Measurements from ENCODE around the gene SNX5. TPM values are rescaled to one million over a fixed set of nuclear protein-coding genes. Genes with fewer than 3 reads are reported as not detected.

The SNX5 gene
- total RNA-seq, 1 experiment from 2014 or later: 235 TPM

DNA sequence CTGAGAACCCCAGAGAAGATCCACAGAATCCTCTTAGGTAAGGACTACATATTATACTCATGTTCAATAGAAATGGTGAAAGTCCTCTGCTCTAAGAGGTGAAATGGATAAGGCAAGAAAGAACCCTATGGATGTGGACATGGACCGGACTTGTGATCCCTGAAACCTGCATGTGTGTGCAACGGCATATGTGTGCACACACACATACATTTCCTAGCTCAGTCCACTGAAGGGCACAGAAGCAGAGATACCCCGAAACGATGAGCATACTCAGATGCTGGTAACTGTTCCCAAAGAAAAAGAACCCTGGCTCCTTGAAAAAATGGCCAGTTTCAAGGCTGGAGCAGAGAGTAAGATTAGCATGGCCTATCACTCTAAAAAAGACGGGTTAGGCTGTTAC lies 22.6 kb downstream of the SNX5 start:
- no peak for DNase-seq
- no peaks in the 10 kb centered on the region for H3K4me1 ChIP-seq
- H3K27me3 ChIP-seq: no peaks in the 10 kb centered on the region
- H3K9me3 ChIP-seq (replicated peaks): no peaks in the 10 kb centered on the region
- H3K4me3 ChIP-seq: no peak overlapping the region
- H3K27ac ChIP-seq: no peak overlapping the region
- H3K36me3 ChIP-seq: peaks cover 100% of the 10 kb centered on the region

DNA sequence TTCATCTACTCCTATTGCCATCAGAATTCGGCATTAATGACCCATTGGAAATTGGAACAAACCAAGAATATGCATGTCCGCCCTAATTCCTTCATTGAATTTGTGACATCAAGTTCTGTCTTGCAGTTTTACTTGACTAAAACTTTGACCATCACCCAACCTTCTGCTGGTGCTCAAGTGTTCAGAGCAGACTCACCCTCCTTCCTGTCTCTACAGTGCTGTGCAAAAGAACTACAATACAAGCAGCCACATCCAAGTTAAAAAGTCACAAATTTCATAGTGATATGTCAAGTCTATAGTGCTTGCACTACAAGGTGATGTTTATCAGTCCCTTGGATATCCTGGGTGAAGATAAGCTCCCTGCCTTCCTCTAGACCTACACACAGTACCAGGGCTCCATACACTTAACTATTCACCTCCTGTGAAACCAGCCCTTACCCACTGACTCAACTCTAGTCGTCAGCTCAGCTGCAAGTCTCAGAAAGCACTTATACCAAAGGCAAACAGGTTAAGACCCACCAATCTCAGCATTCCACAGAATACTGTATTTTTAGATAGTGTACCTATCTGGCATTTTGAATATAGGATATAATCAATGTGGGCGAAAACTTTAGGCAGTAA lies 23.6 kb downstream of the SNX5 start:
- H3K27me3 ChIP-seq: no peaks in the 10 kb centered on the region
- no peaks in the 10 kb centered on the region for H3K4me1 ChIP-seq
- H3K27ac ChIP-seq: no peak overlapping the region
- peaks cover 96% of the 10 kb centered on the region for H3K36me3 ChIP-seq
- DNase-seq: no peak
- no peaks in the 10 kb centered on the region for H3K9me3 ChIP-seq (replicated peaks)
- H3K4me3 ChIP-seq: no peak overlapping the region

DNA sequence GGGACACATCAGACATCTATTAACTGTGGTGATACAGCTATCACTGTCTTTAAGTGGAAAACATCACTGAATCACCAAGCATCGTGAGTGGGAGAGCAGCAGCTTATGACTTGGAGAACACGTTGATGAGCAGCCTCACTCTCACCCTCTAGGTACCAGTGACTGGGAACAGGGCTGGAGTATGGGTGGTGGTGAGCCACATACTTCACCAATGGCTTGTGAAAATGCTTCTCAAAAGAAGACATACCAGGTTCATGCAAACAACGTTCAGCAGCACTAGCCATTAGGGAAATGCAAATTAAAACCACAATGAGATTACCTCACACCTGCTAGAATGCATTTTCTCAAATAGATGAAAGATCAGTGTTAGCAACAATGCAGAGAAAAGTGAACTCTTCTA lies 25.3 kb downstream of the SNX5 start:
- peaks cover 80% of the 10 kb centered on the region for H3K36me3 ChIP-seq
- H3K4me1 ChIP-seq: no peaks in the 10 kb centered on the region
- H3K27ac ChIP-seq: no peak overlapping the region
- no peak overlapping the region for H3K4me3 ChIP-seq
- no peaks in the 10 kb centered on the region for H3K27me3 ChIP-seq
- no peak for DNase-seq
- no peaks in the 10 kb centered on the region for H3K9me3 ChIP-seq (replicated peaks)

DNA sequence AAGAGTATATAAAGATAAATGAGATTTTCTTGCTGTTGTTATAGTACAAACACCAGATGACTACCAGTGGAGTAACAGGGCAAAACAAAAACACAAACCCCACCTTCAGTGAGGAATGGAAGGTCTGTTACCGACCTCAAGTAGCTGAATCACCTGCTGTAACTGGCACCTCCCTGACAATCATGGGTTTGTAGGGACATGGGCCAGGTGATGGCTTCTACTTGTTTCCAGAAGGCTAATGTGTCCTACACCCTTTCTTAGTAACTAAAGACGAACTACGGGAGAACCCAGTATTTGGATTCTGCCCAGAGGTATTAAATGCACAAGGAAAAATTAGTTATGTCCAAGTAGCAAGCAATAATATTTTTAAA lies 26.8 kb downstream of the SNX5 start:
- no peak for DNase-seq
- H3K27ac ChIP-seq: no peak overlapping the region
- peaks cover 65% of the 10 kb centered on the region for H3K36me3 ChIP-seq
- no peaks in the 10 kb centered on the region for H3K9me3 ChIP-seq (replicated peaks)
- no peaks in the 10 kb centered on the region for H3K27me3 ChIP-seq
- H3K4me3 ChIP-seq: no peak overlapping the region
- H3K4me1 ChIP-seq: peaks cover 6% of the 10 kb centered on the region; the same call in 1 of the 2 replicates

DNA sequence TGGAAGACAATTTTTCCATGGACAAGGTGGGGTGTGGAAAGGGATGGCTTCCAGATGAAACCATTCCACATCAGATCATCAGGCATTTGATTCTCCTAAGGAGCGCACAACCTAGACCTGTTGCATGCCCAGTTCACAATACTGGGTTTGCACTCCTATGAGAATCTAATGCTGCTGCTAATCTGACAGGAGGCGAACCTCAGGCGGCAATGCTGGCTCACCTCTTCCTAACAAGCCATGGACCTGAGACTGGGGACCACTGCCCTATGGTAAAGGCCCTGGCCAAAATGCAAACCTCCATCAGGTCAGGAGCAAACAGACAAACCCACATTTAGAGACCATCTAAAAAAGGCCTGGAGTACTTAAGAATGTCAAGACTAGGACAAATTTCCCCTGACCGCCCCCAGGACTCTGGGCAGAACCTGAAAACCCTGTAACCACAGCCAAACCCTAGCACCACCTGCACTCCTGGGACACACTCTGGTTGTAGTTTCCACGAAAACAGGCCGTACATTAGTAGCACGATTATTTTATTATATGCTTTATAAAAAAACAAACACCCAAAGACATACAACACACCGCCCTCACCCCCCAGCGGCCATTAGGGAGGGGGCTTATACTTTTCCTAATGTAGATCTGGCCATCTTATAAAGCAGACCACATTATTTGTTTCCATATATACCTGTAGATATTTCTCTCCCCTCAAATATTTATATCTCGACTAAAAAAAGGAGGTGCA lies 27.3 kb downstream of the SNX5 start:
- H3K27ac ChIP-seq: no peak overlapping the region
- DNase-seq: no peak
- H3K27me3 ChIP-seq: no peaks in the 10 kb centered on the region
- H3K4me1 ChIP-seq: peaks cover 6% of the 10 kb centered on the region; the same call in 1 of the 2 replicates
- no peak overlapping the region for H3K4me3 ChIP-seq
- no peaks in the 10 kb centered on the region for H3K9me3 ChIP-seq (replicated peaks)
- peaks cover 59% of the 10 kb centered on the region for H3K36me3 ChIP-seq

DNA sequence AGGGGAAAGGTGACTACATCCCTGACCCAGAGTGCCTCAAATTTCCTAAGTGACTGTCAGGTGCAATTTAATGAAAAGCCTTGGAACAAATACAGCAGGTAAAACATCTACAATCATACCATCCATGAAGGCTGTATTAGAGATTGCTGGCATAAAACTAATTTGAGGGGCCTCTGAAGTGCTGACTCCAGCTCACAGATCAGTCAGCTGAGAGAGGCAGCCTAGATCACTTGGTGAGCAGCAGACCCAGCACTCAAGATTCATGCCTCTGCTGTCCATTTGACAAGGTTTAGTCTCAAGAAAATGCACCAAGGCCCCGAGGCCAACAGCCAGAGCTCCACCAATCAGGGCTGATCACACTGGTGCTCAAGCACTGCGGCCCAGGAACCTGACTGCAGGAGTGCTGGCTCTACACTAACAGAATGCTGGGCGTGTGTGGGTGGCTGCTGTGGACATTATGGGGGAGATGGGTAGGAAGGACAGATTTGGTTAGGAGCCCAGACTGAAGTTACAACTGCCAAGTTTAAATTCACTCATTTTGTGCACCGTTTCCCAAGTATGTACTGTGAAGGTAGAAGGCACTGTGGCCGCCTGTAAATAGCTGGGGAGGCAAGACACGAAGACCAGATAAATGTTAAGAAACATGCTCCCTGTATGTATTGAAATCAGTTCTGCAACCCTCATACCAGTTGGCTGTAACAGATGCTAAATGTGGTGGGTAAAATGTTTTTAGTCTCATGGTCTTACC lies 28.2 kb downstream of the SNX5 start:
- Histone ChIP-seq H3K4me3 (no peak overlapping the region), H3K9me3 (replicated peaks) (no peaks in the 10 kb centered on the region), H3K4me1 (peaks cover 9% of the 10 kb centered on the region; the same call in 1 of the 2 replicates), H3K27me3 (no peaks in the 10 kb centered on the region), H3K36me3 (peaks cover 51% of the 10 kb centered on the region), H3K27ac (no peak overlapping the region)
- DNase-seq: no peak

DNA sequence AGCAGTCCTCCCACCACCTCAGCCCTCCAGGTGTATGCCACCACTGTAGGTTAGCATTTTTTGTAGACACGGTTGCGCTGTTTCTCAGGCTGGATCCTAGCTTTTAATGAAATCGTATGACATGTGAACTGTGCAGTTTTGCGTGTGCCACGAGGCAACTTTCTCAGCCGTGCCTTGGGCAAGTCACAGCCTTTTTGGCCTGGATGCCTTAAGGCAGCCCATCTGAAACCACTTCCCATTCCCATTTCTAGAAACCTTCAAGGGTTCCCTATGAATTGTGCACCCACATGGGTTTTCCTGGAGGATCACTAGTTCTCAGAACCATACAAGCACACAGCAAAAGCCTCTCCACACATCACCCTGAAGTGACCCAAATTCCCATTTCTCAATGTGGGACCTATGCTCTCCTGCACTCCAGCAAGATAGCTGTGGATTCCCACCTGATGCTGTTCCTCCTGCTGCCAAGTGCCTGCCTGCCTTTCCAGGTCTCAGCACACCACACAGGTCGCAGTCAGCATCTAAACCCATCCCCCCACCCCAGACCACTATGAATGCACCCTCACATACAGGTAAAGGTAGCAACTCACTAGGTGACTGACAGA lies 28.9 kb downstream of the SNX5 start:
- H3K4me1 ChIP-seq: peaks cover 9% of the 10 kb centered on the region; the same call in 1 of the 2 replicates
- H3K27me3 ChIP-seq: no peaks in the 10 kb centered on the region
- DNase-seq: no peak
- no peaks in the 10 kb centered on the region for H3K9me3 ChIP-seq (replicated peaks)
- H3K4me3 ChIP-seq: no peak overlapping the region
- H3K36me3 ChIP-seq: peaks cover 44% of the 10 kb centered on the region
- H3K27ac ChIP-seq: no peak overlapping the region

DNA sequence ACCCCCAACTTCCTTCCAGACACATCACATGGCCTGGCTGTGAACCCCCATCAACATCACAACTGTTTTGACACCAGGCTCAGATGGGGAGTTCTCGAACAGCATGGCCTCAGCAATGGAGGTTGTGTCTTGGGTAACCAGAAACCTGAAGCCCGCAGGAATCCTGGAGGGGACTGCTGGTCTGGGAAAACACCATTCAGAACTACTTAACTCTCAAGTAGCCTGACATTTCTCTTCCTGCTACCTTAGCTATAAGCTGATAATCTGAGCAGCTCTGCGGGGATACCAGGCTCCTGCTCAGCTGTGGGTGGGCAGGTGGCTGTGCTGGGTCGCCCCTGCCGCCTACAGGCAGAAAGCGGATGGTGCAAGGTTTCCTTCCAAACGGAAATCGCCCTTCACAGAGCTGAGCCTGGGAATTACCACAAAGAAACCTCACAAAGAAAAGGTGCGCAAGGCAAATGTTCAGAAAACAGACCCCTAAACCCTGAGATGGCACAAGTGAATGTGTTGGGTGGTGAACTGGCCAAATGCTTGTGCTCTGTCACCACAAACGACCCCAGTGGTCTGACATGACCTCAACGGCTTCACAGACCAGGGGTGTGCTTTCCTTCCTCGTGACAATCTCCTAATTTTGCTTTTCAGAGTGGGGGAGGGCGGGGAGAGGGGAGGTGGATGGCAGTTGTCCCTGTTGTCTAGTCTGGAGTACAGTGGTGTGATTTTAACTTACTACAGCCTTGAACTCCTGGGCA lies 29.5 kb downstream of the SNX5 start:
- Histone ChIP-seq H3K27me3 (no peaks in the 10 kb centered on the region), H3K9me3 (replicated peaks) (no peaks in the 10 kb centered on the region), H3K4me1 (peaks cover 9% of the 10 kb centered on the region; the same call in 1 of the 2 replicates), H3K4me3 (no peak overlapping the region), H3K36me3 (peaks cover 37% of the 10 kb centered on the region), H3K27ac (no peak overlapping the region)
- peak; percentile 63 to 74 for DNase-seq

DNA sequence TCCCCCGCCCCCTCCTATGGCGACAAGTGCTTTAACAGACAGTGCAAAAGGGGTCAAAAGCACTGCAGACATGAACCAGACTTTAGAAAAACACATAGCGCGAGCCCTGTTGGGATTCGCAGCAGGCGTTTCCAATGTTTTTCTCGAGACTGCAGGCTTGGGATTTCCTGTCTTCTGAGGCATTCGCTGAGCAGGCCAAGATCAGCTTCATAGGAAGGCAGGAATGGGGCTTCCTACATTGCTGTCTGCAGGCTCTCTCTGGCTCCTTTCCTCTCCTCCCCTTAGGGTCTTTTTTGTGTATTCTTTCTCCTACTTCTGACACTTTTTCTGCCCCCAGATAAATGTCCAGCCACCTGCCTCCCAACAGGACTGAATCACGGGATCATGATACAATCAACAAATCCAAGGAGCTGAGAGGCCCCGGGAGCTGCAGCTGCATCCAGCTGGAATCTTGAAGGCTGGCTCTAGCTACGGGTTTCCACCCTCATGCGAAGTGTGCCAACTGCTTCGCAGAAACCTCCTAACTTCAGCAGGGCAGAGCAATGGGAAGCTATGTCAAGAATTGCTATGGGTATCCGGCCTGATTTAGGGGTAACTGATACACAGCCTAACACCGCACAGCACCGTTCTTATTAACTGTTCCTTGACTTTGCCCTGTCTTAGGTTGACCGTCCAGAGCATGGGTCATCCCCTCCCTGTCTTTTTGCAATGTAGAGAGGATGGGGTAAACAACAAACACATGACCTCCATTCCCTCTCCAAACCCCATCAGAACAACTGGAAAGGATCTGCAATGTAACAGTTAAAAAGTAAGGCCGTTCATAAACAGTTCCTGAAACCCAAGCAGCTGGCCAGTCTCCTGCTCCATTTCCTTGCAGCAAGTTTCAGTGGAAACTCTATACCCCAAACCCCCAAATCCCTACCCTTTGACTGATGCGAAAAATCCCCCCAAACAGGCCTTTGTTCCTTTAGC lies 31.5 kb downstream of the SNX5 start:
- Histone ChIP-seq H3K9me3 (replicated peaks) (no peaks in the 10 kb centered on the region), H3K27ac (no peak overlapping the region), H3K4me3 (no peak overlapping the region), H3K4me1 (peaks cover 9% of the 10 kb centered on the region; the same call in 1 of the 2 replicates), H3K36me3 (peaks cover 17% of the 10 kb centered on the region), H3K27me3 (no peaks in the 10 kb centered on the region)
- peak in 1 of 2 experiments; percentile 36 for DNase-seq

DNA sequence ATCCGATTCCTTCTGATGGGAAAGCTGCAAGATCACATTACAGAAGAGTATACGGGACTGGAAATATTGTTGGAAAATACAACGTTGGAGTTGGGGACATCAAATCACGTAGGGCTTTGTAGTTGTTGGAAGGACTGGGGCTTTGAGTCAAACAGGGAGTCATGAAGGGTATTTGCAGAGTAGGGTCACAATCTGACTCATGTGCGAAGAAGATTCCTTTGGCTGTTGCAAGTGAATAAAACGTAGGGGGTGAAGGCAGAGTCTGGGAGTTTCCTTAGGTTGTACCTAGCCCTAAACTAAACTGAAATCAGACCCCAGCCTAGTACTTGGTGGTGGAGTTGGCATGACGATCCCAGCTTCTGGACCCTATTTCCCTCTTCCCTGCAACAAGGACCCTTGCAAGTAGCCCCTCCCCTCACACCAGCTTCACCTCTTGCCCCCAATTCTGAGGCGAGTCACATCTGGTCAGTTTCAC lies 32.3 kb downstream of the SNX5 start:
- Histone ChIP-seq H3K36me3 (peaks cover 10% of the 10 kb centered on the region), H3K4me3 (no peak overlapping the region), H3K27me3 (no peaks in the 10 kb centered on the region), H3K4me1 (peaks cover 9% of the 10 kb centered on the region; the same call in 1 of the 2 replicates), H3K27ac (no peak overlapping the region), H3K9me3 (replicated peaks) (no peaks in the 10 kb centered on the region)
- DNase-seq: no peak

DNA sequence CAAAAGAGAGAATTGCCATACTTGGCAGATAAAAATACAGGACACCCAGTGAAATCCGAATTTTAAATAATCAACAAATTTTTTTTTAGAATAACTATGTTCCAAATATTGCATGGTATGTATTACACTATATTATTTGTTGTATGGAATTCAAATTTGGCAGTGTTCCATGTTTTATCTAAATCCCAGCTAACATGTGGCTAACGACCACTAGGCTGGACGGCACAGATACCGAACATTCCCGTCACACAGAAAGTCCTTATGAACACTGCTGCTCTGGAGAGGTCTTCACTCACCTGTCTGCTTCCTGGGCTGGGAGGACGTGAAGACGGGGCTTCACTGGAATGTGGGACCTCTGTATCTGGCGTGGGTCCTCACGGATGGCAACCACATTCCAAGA lies 32.8 kb downstream of the SNX5 start:
- no peak for DNase-seq
- H3K9me3 ChIP-seq (replicated peaks): no peaks in the 10 kb centered on the region
- H3K4me3 ChIP-seq: no peak overlapping the region
- H3K4me1 ChIP-seq: peaks cover 9% of the 10 kb centered on the region; the same call in 1 of the 2 replicates
- no peaks in the 10 kb centered on the region for H3K27me3 ChIP-seq
- H3K36me3 ChIP-seq: peaks cover 4% of the 10 kb centered on the region; the same call in 1 of the 2 replicates
- H3K27ac ChIP-seq: no peak overlapping the region

DNA sequence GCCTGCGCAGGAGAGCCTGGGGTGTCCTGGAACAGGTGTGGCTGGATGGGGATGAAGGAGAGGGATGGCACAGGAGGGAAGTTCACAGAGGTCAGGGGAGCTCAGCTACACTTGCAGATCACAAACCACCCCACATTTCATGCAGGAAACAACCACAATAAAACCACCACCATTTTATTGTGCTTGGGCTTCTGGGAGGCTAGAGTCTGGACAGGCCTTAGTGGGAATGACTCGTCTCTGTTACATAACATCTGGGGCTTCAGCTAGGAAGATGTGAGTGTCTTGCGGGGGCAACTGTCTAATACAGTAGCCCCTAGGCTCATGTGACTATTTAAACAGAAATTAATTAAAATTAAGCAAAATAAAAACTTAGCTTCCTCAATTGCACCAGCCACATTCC lies 33.4 kb downstream of the SNX5 start:
- Histone ChIP-seq H3K4me1 (peaks cover 9% of the 10 kb centered on the region; the same call in 1 of the 2 replicates), H3K27me3 (no peaks in the 10 kb centered on the region), H3K27ac (no peak overlapping the region), H3K9me3 (replicated peaks) (no peaks in the 10 kb centered on the region), H3K36me3 (no peaks in the 10 kb centered on the region), H3K4me3 (no peak overlapping the region)
- DNase-seq: no peak

DNA sequence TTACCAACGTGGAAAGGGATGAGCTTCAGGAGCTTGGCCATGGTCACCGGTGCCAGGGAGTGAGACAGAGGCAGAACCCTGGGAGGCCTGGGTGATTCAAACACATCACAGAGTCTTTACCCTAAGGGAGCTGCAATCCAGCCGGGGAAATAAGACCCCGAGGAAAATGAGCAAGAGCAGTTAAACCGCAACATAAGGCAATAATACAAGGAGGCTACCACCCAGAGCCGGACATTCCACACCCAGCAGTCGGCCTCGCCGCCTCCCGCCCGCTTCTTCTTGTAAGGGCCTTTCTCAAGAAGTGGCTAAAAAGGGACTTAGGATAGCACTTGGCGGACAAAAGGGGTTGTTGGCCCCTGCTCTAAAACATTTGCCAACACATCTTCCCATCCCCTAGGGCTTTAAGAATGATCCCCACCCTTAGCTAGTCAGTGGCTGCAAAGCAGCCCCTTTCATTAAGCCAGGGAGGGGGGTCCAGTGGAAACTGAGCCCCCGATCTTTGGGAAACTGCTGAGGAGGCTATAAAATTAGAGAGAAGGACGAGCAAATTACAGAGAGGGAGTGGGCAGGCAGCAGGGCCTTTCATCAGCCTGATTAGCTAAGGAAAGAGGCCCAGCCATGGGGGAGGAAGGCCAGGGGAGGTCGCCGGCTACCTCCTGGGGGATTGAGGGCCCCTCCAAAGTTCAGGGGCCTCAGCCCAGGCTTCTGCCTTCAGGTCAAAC lies 34.3 kb downstream of the SNX5 start:
- H3K4me3 ChIP-seq: no peak overlapping the region
- peaks cover 9% of the 10 kb centered on the region; the same call in 1 of the 2 replicates for H3K4me1 ChIP-seq
- no peaks in the 10 kb centered on the region for H3K9me3 ChIP-seq (replicated peaks)
- no peaks in the 10 kb centered on the region for H3K27me3 ChIP-seq
- H3K27ac ChIP-seq: no peak overlapping the region
- peak in 1 of 2 experiments; percentile 34 for DNase-seq
- H3K36me3 ChIP-seq: no peaks in the 10 kb centered on the region

Measured in SJCRH30 (cell line).